WTC11 (cell line): Measurements from ENCODE around the gene RAD50. TPM values are rescaled to one million over a fixed set of nuclear protein-coding genes. Genes with fewer than 3 reads are reported as not detected.

Experiments used
- ATAC-seq: fragments of 200-7000 bp; cut with Tn5 transposase; 2 replicates; pipeline ENCODE4 v1.10.0; 2021; ENCODE audit warnings: mild to moderate bottlenecking, moderate library complexity
- CTCF ChIA-PET: fragments of 300-600 bp; sonication (Branson Sonifier 250); formaldehyde crosslinking; loops from one replicate; lab custom pipeline; 2021; ENCODE audit warnings: antibody characterized with exemption; lab: Charles Lee
- POLR2A ChIA-PET: fragments of 350-600 bp; sonication (Branson Sonifier 250); formaldehyde crosslinking; loops from one replicate; lab custom pipeline; 2021; ENCODE audit warnings: antibody characterized with exemption; lab: Charles Lee
- DNase-seq: peaks from one replicate; pipeline ENCODE4 v3.0.0; 2021; ENCODE audit warnings: low spot score
- H3K27ac Mint-ChIP-seq: 2 replicates; pipeline ENCODE4 v1.8.0; 2021; ENCODE audit warnings: mixed read lengths
- H3K27me3 Mint-ChIP-seq: 2 replicates; pipeline ENCODE4 v1.8.0; 2021; ENCODE audit warnings: low read depth, mild to moderate bottlenecking, moderate library complexity, mixed read lengths
- H3K36me3 Mint-ChIP-seq: 2 replicates; pipeline ENCODE4 v1.8.0; 2021; ENCODE audit warnings: mixed read lengths
- H3K4me1 Mint-ChIP-seq: 2 replicates; pipeline ENCODE4 v1.8.0; 2022; ENCODE audit warnings: mixed read lengths
- H3K4me3 Mint-ChIP-seq: 2 replicates; pipeline ENCODE4 v1.8.0; 2021; ENCODE audit warnings: mild to moderate bottlenecking, moderate library complexity, mixed read lengths
- H3K9me3 Mint-ChIP-seq: 2 replicates; pipeline ENCODE4 v1.8.0; 2021; ENCODE audit warnings: mixed read lengths
- CREM ChIP-seq: sonication (generic); formaldehyde crosslinking; IDR thresholded peaks from 2 replicates; pipeline ENCODE4 v1.8.1; 2022; ENCODE audit warnings: mild to moderate bottlenecking, missing genetic modification reagents, moderate library complexity
- ELF4 ChIP-seq: sonication (generic); formaldehyde crosslinking; IDR thresholded peaks from 2 replicates; pipeline ENCODE4 v1.8.1; 2022; ENCODE audit warnings: low read depth, mild to moderate bottlenecking, moderate library complexity, missing genetic modification reagents
- FOXJ3 ChIP-seq: sonication (generic); formaldehyde crosslinking; IDR thresholded peaks from 2 replicates; pipeline ENCODE4 v1.9.0; 2021; ENCODE audit warnings: missing genetic modification reagents, mild to moderate bottlenecking, borderline replicate concordance
- HMGA2 ChIP-seq: fragments of 250-450 bp; sonication (Bioruptor Pico); IDR thresholded peaks from 2 replicates; pipeline ENCODE4 v1.4.0; 2021; ENCODE audit warnings: mild to moderate bottlenecking, moderate library complexity
- KAT7 ChIP-seq: sonication (generic); formaldehyde crosslinking; IDR thresholded peaks from 2 replicates; pipeline ENCODE4 v1.8.1; 2023; ENCODE audit warnings: missing genetic modification reagents, mild to moderate bottlenecking, borderline replicate concordance
- MLX ChIP-seq: sonication (generic); formaldehyde crosslinking; IDR thresholded peaks from 2 replicates; pipeline ENCODE4 v1.8.1; 2023; ENCODE audit warnings: mild to moderate bottlenecking, missing genetic modification reagents, moderate library complexity
- MXD4 ChIP-seq: fragments of 250-450 bp; sonication (Bioruptor Pico); IDR thresholded peaks from 2 replicates; pipeline ENCODE4 v1.8.0; 2021; ENCODE audit warnings: mild to moderate bottlenecking, moderate library complexity, borderline replicate concordance
- NFYB ChIP-seq: sonication (generic); formaldehyde crosslinking; conservative IDR thresholded peaks from 2 replicates; pipeline ENCODE4 v1.8.0; 2022; ENCODE audit warnings: low read depth, missing genetic modification reagents
- NR2C2 ChIP-seq: sonication (generic); formaldehyde crosslinking; IDR thresholded peaks from 2 replicates; pipeline ENCODE4 v1.8.0; 2022; ENCODE audit warnings: mild to moderate bottlenecking, missing genetic modification reagents
- OVOL2 ChIP-seq: fragments of 250-450 bp; sonication (Bioruptor Pico); IDR thresholded peaks from 2 replicates; pipeline ENCODE4 v1.9.0; 2021; ENCODE audit warnings: mild to moderate bottlenecking, borderline replicate concordance
- RELA ChIP-seq: sonication (generic); formaldehyde crosslinking; IDR thresholded peaks from 2 replicates; pipeline ENCODE4 v1.8.1; 2022; ENCODE audit warnings: missing genetic modification reagents, mild to moderate bottlenecking, borderline replicate concordance
- RORB ChIP-seq: fragments of 250-450 bp; sonication (Bioruptor Pico); IDR thresholded peaks from 2 replicates; pipeline ENCODE4 v1.9.0; 2021; ENCODE audit warnings: mild to moderate bottlenecking
- TEAD4 ChIP-seq: sonication (generic); formaldehyde crosslinking; IDR thresholded peaks from 2 replicates; pipeline ENCODE4 v1.8.0; 2022; ENCODE audit warnings: mild to moderate bottlenecking, missing genetic modification reagents
- total RNA-seq: library from RNA; stranded (reverse); gene quantifications from 3 replicates; pipeline ENCODE4 v1.2.3, GENCODE V29; 2021
- TF ChIP-seq, protein P1 (sequence below): sonication (generic); formaldehyde crosslinking; IDR thresholded peaks from 2 replicates; pipeline ENCODE4 v1.8.0; 2022; ENCODE audit warnings: missing genetic modification reagents
- TF ChIP-seq, protein P2 (sequence below): fragments of 250-450 bp; sonication (Bioruptor Pico); conservative IDR thresholded peaks from 2 replicates; pipeline ENCODE4 v1.9.0; 2021; ENCODE audit warnings: mild to moderate bottlenecking
- TF ChIP-seq, protein P3 (sequence below): sonication (generic); formaldehyde crosslinking; IDR thresholded peaks from 2 replicates; pipeline ENCODE4 v1.8.0; 2023; ENCODE audit warnings: missing genetic modification reagents, mild to moderate bottlenecking, borderline replicate concordance
- TF ChIP-seq, protein P4 (sequence below): sonication (generic); formaldehyde crosslinking; IDR thresholded peaks from 2 replicates; pipeline ENCODE4 v1.8.1; 2022; ENCODE audit warnings: low read depth, mild to moderate bottlenecking, moderate library complexity, missing genetic modification reagents, borderline replicate concordance
- TF ChIP-seq, protein P5 (sequence below): fragments of 250-450 bp; sonication (Bioruptor Pico); IDR thresholded peaks from 2 replicates; pipeline ENCODE4 v1.9.0; 2021; ENCODE audit warnings: mild to moderate bottlenecking

Gene RAD50
- total RNA-seq, 1 experiment from 2014 or later: 31.1 TPM

GRCh38 chr5:132592521-132592920, 35.7 kb downstream of the RAD50 start:
- no peak overlapping the region for H3K4me3 Mint-ChIP-seq
- POLR2A ChIA-PET: no interaction called here

GRCh38 chr5:132594170-132594569, 37.4 kb downstream of the RAD50 start:
- no peak overlapping the region for H3K4me3 Mint-ChIP-seq
- H3K27me3 Mint-ChIP-seq: no peaks in the 10 kb centered on the region
- CTCF ChIA-PET: no interaction called here
- no peak for DNase-seq
- H3K36me3 Mint-ChIP-seq: peaks cover 28% of the 10 kb centered on the region
- TF ChIP-seq MLX (CRISPR knock-in tag) (no peak), TEAD4 (CRISPR knock-in tag) (no peak), RELA (CRISPR knock-in tag) (no peak)
- TF ChIP-seq, all 79 proteins: peak for 0
- POLR2A ChIA-PET: no interaction called here
- H3K27ac Mint-ChIP-seq: no peak overlapping the region
- H3K9me3 Mint-ChIP-seq: no peaks in the 10 kb centered on the region
- H3K4me1 Mint-ChIP-seq: no peaks in the 10 kb centered on the region
- no peak for ATAC-seq

More at GRCh38 chr5:132592521-132592920, 35.7 kb downstream of the RAD50 start:
- no peaks in the 10 kb centered on the region for H3K27me3 Mint-ChIP-seq
- CTCF ChIA-PET: no interaction called here
- H3K36me3 Mint-ChIP-seq: peaks cover 33% of the 10 kb centered on the region
- H3K27ac Mint-ChIP-seq: no peak overlapping the region
- TF ChIP-seq RORB (CRISPR knock-in tag): no peak
- TF ChIP-seq, protein P1, sequence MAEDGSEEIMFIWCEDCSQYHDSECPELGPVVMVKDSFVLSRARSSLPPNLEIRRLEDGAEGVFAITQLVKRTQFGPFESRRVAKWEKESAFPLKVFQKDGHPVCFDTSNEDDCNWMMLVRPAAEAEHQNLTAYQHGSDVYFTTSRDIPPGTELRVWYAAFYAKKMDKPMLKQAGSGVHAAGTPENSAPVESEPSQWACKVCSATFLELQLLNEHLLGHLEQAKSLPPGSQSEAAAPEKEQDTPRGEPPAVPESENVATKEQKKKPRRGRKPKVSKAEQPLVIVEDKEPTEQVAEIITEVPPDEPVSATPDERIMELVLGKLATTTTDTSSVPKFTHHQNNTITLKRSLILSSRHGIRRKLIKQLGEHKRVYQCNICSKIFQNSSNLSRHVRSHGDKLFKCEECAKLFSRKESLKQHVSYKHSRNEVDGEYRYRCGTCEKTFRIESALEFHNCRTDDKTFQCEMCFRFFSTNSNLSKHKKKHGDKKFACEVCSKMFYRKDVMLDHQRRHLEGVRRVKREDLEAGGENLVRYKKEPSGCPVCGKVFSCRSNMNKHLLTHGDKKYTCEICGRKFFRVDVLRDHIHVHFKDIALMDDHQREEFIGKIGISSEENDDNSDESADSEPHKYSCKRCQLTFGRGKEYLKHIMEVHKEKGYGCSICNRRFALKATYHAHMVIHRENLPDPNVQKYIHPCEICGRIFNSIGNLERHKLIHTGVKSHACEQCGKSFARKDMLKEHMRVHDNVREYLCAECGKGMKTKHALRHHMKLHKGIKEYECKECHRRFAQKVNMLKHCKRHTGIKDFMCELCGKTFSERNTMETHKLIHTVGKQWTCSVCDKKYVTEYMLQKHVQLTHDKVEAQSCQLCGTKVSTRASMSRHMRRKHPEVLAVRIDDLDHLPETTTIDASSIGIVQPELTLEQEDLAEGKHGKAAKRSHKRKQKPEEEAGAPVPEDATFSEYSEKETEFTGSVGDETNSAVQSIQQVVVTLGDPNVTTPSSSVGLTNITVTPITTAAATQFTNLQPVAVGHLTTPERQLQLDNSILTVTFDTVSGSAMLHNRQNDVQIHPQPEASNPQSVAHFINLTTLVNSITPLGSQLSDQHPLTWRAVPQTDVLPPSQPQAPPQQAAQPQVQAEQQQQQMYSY: no peak
- TF ChIP-seq, protein P2, sequence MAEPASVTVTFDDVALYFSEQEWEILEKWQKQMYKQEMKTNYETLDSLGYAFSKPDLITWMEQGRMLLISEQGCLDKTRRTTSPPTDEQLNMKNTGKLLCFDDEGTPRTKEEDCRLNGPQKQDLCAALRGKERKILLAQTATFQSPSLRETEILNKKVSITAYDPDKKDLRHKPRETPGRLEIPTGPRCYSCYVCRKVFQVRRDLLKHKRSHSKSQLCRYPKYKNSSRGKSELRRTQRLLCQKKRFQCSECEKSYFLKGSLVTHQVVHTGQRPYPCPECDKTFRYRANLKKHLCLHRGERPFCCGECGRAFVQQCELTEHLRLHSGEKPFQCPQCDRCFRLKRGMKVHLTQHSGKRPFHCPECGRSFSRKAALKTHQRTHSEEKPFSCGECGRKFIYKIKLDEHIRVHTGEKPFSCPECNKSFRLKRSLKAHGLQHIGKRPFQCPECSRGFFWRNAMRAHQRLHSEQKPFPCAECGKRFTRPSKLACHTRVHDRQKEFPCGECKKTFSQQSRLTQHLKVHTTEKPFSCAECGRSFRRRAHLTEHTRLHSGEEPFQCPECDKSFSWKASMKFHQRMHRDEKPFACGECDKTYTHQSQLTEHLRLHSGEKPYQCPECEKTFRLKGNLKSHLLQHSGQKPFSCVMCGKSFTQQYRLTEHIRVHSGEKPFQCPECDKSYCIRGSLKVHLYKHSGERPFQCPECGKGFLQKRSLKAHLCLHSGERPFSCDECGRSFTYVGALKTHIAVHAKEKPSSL (CRISPR knock-in tag): no peak
- TF ChIP-seq CREM (CRISPR knock-in tag): no peak
- TF ChIP-seq, protein P3, sequence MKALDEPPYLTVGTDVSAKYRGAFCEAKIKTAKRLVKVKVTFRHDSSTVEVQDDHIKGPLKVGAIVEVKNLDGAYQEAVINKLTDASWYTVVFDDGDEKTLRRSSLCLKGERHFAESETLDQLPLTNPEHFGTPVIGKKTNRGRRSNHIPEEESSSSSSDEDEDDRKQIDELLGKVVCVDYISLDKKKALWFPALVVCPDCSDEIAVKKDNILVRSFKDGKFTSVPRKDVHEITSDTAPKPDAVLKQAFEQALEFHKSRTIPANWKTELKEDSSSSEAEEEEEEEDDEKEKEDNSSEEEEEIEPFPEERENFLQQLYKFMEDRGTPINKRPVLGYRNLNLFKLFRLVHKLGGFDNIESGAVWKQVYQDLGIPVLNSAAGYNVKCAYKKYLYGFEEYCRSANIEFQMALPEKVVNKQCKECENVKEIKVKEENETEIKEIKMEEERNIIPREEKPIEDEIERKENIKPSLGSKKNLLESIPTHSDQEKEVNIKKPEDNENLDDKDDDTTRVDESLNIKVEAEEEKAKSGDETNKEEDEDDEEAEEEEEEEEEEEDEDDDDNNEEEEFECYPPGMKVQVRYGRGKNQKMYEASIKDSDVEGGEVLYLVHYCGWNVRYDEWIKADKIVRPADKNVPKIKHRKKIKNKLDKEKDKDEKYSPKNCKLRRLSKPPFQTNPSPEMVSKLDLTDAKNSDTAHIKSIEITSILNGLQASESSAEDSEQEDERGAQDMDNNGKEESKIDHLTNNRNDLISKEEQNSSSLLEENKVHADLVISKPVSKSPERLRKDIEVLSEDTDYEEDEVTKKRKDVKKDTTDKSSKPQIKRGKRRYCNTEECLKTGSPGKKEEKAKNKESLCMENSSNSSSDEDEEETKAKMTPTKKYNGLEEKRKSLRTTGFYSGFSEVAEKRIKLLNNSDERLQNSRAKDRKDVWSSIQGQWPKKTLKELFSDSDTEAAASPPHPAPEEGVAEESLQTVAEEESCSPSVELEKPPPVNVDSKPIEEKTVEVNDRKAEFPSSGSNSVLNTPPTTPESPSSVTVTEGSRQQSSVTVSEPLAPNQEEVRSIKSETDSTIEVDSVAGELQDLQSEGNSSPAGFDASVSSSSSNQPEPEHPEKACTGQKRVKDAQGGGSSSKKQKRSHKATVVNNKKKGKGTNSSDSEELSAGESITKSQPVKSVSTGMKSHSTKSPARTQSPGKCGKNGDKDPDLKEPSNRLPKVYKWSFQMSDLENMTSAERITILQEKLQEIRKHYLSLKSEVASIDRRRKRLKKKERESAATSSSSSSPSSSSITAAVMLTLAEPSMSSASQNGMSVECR (CRISPR knock-in tag): no peak
- no peak for TF ChIP-seq OVOL2 (CRISPR knock-in tag)
- TF ChIP-seq FOXJ3 (CRISPR knock-in tag): no peak
- no peak for TF ChIP-seq NFYB
- DNase-seq: no peak
- no peaks in the 10 kb centered on the region for H3K9me3 Mint-ChIP-seq
- ATAC-seq: no peak
- H3K4me1 Mint-ChIP-seq: no peaks in the 10 kb centered on the region

- DNase-seq (no peak), ATAC-seq (no peak)
- POLR2A ChIA-PET: no interaction called here
- Mint-ChIP-seq H3K9me3 (no peaks in the 10 kb centered on the region), H3K27ac (no peak overlapping the region), H3K27me3 (no peaks in the 10 kb centered on the region), H3K4me1 (no peaks in the 10 kb centered on the region), H3K36me3 (peaks cover 28% of the 10 kb centered on the region), H3K4me3 (no peak overlapping the region)
- CTCF ChIA-PET: interaction anchor here (0.8 to 1.9 kb wide), 2 partner anchors 36 to 69 kb away, joined by 3 to 7 read pairs; no protein-coding TSS in a partner anchor
- TF ChIP-seq HMGA2 (CRISPR knock-in tag) (no peak), KAT7 (no peak), ELF4 (CRISPR knock-in tag) (no peak), NR2C2 (CRISPR knock-in tag) (no peak), MXD4 (CRISPR knock-in tag) (no peak)
- TF ChIP-seq, protein P4, sequence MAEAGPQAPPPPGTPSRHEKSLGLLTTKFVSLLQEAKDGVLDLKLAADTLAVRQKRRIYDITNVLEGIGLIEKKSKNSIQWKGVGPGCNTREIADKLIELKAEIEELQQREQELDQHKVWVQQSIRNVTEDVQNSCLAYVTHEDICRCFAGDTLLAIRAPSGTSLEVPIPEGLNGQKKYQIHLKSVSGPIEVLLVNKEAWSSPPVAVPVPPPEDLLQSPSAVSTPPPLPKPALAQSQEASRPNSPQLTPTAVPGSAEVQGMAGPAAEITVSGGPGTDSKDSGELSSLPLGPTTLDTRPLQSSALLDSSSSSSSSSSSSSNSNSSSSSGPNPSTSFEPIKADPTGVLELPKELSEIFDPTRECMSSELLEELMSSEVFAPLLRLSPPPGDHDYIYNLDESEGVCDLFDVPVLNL: no peak
- TF ChIP-seq, protein P5, sequence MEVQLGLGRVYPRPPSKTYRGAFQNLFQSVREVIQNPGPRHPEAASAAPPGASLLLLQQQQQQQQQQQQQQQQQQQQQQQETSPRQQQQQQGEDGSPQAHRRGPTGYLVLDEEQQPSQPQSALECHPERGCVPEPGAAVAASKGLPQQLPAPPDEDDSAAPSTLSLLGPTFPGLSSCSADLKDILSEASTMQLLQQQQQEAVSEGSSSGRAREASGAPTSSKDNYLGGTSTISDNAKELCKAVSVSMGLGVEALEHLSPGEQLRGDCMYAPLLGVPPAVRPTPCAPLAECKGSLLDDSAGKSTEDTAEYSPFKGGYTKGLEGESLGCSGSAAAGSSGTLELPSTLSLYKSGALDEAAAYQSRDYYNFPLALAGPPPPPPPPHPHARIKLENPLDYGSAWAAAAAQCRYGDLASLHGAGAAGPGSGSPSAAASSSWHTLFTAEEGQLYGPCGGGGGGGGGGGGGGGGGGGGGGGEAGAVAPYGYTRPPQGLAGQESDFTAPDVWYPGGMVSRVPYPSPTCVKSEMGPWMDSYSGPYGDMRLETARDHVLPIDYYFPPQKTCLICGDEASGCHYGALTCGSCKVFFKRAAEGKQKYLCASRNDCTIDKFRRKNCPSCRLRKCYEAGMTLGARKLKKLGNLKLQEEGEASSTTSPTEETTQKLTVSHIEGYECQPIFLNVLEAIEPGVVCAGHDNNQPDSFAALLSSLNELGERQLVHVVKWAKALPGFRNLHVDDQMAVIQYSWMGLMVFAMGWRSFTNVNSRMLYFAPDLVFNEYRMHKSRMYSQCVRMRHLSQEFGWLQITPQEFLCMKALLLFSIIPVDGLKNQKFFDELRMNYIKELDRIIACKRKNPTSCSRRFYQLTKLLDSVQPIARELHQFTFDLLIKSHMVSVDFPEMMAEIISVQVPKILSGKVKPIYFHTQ (CRISPR knock-in tag): no peak
Observed at GRCh38 chr5:132595624-132596023, 38.8 kb downstream of the RAD50 start.
